HL-60/S4 (cell line): ENCODE results near the gene RALGDS.
"Not testable (repeated sequence)": the region's sequence is repeated elsewhere in the genome, so short reads cannot be mapped to it uniquely, and the experiment has no call there.

Experiments used
- in situ Hi-C: fragments of 300-500 bp; cut with MboI; formaldehyde crosslinking; loops from 2 replicates; pipeline ENCODE4 v1.14.3; 2022; ENCODE audit warnings: low sequenced_read_pairs

Gene RALGDS

GRCh38 chr9:133074111-133074651 is 46.9 kb downstream of the RALGDS start:
- in situ Hi-C loops = no loop called here

DNA sequence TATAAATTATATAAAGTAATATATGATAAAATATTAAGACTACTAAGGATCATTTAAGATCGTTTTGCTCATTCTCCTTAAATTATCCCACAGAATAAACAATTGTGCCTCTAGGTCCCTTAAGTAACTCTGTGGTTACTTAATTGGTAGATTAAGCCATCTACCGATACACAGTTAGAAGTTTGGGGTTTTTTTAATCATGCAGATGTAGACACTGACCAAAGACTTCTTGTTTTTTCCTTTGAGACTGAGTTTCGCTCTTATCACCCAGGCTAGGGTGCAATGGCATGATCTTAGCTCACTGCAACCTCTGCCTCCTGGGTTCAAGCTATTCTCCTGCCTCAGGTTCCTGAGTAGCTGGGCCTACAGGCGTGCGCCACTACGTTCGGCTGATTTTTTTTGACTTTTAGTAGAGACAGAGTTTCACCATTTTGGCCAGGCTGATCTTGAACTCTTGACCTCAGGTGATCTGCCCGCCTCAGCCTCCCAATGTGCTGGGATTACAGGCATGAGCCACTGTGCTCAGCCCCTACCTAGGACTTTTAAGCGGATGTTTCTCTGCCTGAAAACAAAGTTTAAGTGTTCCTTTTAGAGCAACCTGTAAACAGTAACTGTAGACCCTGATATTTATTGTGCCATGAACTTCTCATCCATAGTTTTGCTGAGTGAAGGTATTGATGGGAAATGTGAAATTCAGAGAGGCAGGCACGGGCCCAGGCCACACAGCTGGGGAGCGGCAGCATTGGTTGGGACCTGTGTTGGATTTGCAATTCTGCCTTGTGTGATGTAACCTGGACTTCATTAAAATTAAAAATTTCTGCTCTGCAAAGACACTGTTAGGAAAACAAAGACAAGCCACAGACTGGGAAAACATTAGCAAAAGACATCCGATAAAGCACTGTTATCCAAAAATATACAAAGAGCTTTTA is 47.7 kb downstream of the RALGDS start:
- in situ Hi-C loops = no loop called here

GRCh38 chr9:133072210-133072609 is 48.8 kb downstream of the RALGDS start:
- in situ Hi-C loops = not testable (repeated sequence)

- in situ Hi-C loops = no loop called here
Observed at GRCh38 chr9:133071484-133072150, 49.4 kb downstream of the RALGDS start.

DNA sequence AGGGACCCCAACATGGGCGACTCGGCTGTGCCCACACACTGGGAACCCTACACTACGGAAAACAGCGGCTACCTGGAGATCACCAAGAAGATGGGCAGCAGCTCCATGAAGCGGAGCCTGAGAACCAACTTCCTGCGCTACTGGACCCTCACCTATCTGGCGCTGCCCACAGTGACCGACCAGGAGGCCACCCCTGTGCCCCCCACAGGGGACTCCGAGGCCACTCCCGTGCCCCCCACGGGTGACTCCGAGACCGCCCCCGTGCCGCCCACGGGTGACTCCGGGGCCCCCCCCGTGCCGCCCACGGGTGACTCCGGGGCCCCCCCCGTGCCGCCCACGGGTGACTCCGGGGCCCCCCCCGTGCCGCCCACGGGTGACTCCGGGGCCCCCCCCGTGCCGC is 50.1 kb downstream of the RALGDS start:
- in situ Hi-C loops = not testable (repeated sequence)

DNA sequence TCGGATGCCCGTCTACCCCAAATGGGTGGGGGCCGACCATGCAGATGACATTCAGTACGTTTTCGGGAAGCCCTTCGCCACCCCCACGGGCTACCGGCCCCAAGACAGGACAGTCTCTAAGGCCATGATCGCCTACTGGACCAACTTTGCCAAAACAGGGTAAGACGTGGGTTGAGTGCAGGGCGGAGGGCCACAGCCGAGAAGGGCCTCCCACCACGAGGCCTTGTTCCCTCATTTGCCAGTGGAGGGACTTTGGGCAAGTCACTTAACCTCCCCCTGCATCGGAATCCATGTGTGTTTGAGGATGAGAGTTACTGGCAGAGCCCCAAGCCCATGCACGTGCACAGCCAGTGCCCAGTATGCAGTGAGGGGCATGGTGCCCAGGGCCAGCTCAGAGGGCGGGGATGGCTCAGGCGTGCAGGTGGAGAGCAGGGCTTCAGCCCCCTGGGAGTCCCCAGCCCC is 50.5 kb downstream of the RALGDS start:
- in situ Hi-C loops = not testable (repeated sequence)

DNA sequence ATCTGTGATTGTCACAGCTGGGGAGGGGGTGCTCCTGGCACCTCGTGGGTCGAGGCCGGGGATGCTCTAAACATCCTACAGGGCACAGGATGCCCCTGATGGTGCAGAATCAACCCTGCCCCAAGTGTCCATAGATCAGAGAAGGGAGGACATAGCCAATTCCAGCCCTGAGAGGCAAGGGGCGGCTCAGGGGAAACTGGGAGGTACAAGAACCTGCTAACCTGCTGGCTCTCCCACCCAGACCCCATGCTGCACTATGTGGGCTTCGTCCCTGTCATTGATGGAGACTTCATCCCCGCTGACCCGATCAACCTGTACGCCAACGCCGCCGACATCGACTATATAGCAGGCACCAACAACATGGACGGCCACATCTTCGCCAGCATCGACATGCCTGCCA is 52.6 kb downstream of the RALGDS start:
- in situ Hi-C loops = not testable (repeated sequence)

- in situ Hi-C loops = no loop called here
Observed at GRCh38 chr9:133067813-133068212, 53.2 kb downstream of the RALGDS start.

DNA sequence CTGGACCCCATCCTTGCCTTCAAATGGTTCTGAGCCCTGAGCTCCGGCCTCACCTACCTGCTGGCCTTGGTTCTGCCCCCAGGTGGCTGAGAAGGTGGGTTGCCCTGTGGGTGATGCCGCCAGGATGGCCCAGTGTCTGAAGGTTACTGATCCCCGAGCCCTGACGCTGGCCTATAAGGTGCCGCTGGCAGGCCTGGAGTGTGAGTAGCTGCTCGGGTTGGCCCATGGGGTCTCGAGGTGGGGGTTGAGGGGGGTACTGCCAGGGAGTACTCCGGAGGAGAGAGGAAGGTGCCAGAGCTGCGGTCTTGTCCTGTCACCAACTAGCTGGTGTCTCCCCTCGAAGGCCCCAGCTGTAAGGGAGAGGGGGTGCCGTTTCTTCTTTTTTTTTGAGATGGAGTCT is 54.0 kb downstream of the RALGDS start:
- in situ Hi-C loops = no loop called here

- in situ Hi-C loops = no loop called here
Observed at GRCh38 chr9:133066181-133066983, 54.7 kb downstream of the RALGDS start.

- in situ Hi-C loops = no loop called here
Observed at GRCh38 chr9:133065070-133065388, 56.0 kb downstream of the RALGDS start.

DNA sequence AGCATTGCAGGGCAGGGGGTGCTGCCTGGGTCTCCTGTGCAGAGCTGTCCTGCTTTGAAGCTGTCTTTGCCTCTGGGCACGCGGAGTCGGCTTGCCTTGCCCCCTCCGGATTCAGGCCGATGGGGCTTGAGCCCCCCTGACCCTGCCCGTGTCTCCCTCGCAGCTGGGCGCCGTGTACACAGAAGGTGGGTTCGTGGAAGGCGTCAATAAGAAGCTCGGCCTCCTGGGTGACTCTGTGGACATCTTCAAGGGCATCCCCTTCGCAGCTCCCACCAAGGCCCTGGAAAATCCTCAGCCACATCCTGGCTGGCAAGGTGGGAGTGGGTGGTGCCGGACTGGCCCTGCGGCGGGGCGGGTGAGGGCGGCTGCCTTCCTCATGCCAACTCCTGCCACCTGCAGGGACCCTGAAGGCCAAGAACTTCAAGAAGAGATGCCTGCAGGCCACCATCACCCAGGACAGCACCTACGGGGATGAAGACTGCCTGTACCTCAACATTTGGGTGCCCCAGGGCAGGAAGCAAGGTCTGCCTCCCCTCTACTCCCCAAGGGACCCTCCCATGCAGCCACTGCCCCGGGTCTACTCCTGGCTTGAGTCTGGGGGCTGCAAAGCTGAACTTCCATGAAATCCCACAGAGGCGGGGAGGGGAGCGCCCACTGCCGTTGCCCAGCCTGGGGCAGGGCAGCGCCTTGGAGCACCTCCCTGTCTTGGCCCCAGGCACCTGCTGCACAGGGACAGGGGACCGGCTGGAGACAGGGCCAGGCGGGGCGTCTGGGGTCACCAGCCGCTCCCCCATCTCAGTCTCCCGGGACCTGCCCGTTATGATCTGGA is 56.6 kb downstream of the RALGDS start:
- in situ Hi-C loops = no loop called here

DNA sequence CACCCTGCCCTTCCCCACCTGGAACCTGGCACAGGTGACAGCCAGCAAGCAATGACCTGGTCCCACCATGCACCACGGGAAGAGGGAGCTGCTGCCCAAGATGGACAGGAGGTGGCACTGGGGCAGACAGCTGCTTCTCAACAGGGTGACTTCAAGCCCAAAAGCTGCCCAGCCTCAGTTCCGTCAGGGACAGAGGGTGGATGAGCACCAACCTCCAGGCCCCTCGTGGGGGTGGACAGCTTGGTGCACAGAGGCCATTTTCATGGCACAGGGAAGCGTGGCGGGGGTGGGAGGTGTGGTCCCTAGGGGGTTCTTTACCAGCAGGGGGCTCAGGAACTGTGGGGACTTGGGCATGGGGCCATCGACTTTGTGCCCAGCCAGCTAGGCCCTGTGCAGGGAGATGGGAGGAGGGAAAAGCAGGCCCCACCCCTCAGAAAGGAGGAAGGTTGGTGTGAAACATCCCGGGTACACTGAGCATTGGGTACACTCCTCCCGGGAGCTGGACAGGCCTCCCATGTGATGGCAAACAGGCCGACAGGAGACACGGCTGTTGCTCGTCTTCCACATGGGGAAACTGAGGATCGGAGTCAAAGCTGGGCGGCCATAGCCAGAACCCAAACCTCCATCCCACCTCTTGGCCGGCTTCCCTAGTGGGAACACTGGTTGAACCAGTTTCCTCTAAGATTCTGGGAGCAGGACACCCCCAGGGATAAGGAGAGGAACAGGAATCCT is 57.4 kb downstream of the RALGDS start:
- in situ Hi-C loops = no loop called here

- in situ Hi-C loops = no loop called here
Observed at GRCh38 chr9:133063159-133063499, 57.9 kb downstream of the RALGDS start.

DNA sequence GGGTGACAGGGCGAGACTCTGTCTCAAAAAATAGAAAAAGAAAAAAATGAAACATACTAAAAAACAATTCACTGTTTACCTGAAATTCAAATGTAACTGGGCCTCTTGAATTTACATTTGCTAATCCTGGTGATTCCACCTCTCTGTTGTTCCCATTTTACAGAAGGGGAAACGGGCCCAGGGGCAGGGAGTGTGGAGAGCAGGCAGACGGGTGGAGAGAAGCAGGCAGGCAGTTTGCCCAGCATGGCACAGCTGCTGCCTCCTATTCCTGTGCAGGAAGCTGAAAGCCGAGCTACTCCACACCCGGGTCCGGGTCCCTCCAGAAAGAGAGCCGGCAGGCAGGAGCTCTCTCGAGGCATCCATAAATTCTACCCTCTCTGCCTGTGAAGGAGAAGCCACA is 58.5 kb downstream of the RALGDS start:
- in situ Hi-C loops = not testable (repeated sequence)

GRCh38 chr9:133061764-133062145 is 59.3 kb downstream of the RALGDS start, which contains the start of gene CEL:
Gene CEL (plus strand): TSS chr9:133061981. CDS start chr9:133062003, 22 bp downstream.
- in situ Hi-C loops = not testable (repeated sequence)

DNA sequence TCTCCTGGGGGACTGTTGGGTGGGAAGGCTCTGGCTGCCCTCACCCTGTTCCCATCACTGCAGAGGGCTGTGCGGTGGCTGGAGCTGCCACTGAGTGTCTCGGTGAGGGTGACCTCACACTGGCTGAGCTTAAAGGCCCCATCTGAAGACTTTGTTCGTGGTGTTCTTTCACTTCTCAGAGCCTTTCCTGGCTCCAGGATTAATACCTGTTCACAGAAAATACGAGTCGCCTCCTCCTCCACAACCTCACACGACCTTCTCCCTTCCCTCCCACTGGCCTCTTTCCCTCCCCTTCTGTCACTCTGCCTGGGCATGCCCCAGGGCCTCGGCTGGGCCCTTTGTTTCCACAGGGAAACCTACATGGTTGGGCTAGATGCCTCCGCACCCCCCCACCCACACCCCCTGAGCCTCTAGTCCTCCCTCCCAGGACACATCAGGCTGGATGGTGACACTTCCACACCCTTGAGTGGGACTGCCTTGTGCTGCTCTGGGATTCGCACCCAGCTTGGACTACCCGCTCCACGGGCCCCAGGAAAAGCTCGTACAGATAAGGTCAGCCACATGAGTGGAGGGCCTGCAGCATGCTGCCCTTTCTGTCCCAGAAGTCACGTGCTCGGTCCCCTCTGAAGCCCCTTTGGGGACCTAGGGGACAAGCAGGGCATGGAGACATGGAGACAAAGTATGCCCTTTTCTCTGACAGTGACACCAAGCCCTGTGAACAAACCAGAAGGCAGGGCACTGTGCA is 59.8 kb downstream of the RALGDS start:
- in situ Hi-C loops = not testable (repeated sequence)

GRCh38 chr9:133060417-133060841 is 60.6 kb downstream of the RALGDS start:
- in situ Hi-C loops = no loop called here

GRCh38 chr9:133059623-133060022 is 61.4 kb downstream of the RALGDS start:
- in situ Hi-C loops = no loop called here
